Measurements from ENCODE around the gene TFAP2A.

TFAP2A gene

DNA sequence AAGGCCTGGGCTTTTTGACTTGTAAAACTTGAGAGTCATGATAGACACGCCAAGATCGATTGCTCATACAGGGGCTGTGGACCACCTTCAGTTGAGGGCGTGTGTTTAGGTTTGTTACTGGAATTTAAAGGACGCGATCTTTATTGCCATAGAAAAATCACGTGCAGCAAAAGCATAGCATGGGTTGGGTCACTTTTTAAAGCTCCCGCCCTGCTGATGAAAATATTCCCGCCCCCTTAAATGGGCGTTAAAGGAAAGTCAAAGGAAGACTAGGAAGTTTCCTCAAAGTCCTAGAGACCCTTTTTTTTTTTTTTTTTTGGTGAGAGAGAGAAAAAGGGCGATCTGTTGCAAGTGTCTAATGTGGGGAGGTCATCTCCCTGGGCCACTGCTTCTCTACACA is 23.1 kb downstream of the TFAP2A start:
- H3K4me3 ChIP-seq (ENCODE audit: low read length) = no peak overlapping the region
- TF ChIP-seq, protein P1, sequence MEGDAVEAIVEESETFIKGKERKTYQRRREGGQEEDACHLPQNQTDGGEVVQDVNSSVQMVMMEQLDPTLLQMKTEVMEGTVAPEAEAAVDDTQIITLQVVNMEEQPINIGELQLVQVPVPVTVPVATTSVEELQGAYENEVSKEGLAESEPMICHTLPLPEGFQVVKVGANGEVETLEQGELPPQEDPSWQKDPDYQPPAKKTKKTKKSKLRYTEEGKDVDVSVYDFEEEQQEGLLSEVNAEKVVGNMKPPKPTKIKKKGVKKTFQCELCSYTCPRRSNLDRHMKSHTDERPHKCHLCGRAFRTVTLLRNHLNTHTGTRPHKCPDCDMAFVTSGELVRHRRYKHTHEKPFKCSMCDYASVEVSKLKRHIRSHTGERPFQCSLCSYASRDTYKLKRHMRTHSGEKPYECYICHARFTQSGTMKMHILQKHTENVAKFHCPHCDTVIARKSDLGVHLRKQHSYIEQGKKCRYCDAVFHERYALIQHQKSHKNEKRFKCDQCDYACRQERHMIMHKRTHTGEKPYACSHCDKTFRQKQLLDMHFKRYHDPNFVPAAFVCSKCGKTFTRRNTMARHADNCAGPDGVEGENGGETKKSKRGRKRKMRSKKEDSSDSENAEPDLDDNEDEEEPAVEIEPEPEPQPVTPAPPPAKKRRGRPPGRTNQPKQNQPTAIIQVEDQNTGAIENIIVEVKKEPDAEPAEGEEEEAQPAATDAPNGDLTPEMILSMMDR (conservative IDR thresholded peaks at IDR 0.05; ENCODE audit: low read depth, low read length) = no peak
- no peak for DNase-seq (ENCODE audit: low read depth)

DNA sequence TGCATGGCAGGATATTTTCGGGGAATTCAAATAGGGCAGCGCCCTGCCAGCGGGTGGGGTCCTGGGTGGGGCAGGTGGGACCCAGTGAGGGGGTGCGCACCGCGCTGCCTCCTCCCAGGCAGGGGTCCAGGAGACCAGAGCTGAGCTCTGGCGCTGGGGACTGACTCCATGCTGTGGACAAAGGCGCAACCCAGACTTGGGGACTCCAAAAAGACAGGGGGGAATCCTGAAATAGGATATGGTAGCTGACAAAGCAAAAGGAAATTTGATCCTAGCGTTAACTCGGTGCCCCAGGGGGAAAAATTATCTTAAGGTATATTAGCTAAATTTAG is 23.6 kb downstream of the TFAP2A start:
- DNase-seq (ENCODE audit: low read depth) = no peak
- H3K4me3 ChIP-seq (ENCODE audit: low read length) = no peak overlapping the region
- TF ChIP-seq, protein P1 (conservative IDR thresholded peaks at IDR 0.05; ENCODE audit: low read depth, low read length) = no peak

DNA sequence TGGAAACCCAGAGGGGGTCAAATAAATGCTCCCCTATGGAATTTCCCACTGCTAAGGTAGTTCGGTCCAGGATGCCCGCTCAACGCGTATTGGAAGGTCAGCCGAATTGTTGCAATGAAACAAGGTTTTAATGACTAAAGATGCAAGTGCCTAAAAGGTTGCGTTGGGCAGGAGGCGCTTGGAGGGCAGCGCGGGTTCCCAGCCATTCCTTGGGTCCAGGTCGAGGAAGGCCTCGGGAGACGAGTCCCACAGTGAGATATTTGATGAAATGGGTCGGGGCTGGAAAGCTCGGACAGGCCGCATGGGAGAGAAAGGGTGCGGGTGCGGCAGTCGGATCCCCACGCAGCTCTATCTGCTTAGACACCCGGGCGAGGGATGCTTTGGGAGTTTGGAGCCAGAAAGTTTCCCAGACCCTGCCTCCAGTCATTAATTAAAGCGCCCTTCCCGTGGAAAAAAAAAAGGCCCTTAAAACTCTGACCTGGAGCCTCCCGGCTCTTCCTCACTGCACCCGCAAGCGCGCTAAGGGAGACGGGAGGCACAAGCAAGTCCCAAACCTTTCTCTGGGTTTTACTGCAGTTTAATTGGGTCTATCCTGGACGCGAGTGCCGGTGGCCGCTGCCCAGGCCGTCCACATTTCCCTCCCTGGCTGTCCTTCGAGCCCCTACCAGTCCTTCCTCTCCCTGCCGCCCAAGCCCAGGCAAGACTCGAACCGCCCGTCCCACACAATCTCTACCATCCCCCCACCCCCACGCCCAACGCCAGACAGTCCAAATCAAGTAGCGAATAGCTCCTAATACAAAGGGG is 24.2 kb downstream of the TFAP2A start:
- no peak overlapping the region for H3K4me3 ChIP-seq (ENCODE audit: low read length)
- no peak for DNase-seq (ENCODE audit: low read depth)
- TF ChIP-seq, protein P1 (conservative IDR thresholded peaks at IDR 0.05; ENCODE audit: low read depth, low read length) = no peak

DNA sequence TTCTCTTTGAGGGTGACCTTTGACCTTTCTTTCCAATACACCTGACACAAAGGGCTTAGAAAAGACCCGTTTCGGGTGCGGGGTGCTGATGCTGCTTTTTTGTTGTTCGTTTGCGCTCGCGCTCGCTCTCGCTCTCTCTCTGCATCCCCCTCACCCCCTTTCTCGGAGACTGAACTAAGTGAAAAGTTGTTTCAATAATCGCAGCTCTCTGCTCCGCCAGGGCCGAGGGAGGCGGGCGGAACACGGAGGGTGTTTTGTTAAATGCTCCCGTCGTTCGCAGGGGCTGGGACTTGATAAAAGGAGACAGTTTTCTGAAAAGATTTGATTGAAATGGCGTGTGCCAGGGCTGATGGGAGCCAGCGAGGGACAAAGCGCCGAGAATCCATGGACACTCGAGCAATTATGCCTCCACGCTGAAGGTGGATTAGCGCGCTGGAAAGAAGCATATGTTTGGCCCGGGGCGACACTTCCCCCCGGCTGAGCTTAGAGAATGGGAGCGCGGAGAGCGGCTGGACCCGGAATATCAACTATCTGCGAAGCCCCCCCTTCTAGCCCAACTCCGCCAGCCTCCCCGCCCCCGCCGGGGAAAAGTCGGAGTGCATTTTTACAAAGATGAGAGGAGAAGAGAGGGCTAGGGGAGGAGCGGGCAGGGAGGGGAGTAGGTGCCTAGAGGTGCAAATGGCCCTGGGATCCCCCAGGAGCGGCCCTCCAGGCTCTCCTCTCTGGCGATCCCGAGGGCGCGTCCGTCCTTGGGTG is 25.0 kb downstream of the TFAP2A start:
- TF ChIP-seq, protein P1 (conservative IDR thresholded peaks at IDR 0.05; ENCODE audit: low read depth, low read length) = no peak
- DNase-seq (ENCODE audit: low read depth) = no peak
- no peak overlapping the region for H3K4me3 ChIP-seq (ENCODE audit: low read length)

DNA sequence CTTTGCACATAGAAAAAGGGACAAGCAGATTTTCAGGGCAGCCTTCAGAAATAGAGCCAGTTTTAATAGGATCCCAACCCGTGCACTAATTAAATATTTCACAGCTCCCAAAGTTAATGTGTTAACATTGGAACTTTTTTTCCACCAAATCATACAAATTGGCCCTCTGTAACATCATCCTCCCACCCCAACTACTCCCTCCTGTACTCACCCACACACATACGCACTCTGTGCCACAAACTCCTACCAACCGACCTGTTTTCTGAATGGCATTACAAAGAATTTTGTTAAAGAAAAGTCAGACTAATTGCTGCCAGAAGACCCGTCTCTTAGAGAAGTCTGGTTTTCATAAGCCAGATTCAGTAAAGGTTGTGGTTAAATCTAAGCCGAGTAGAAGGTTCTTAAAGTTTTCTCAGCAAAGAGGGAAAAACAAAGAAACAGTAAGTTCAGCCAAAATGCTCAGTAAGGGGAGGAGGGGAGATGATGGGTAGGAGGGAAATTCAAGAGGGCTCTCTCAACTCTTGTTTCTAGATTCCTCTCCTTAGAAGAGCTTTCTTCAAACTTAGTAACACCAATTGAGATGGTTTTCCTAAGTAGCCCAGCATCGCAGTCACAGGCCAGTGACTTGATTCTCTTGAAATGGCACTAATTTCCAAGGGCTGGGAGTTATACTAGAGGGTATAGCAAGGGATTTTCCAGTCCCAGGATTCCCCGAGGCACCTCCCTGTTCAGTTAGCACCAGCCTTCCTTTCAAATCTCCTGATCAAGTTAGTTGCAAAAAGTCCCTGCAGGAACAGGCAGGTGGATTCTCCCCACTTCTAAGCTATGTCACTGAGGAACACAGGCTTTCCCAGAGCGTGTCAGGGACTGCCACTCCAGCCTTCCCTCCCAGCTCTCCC is 27.9 kb downstream of the TFAP2A start:
- no peak for DNase-seq (ENCODE audit: low read depth)
- TF ChIP-seq, protein P1 (conservative IDR thresholded peaks at IDR 0.05; ENCODE audit: low read depth, low read length) = no peak
- no peak overlapping the region for H3K4me3 ChIP-seq (ENCODE audit: low read length)

DNA sequence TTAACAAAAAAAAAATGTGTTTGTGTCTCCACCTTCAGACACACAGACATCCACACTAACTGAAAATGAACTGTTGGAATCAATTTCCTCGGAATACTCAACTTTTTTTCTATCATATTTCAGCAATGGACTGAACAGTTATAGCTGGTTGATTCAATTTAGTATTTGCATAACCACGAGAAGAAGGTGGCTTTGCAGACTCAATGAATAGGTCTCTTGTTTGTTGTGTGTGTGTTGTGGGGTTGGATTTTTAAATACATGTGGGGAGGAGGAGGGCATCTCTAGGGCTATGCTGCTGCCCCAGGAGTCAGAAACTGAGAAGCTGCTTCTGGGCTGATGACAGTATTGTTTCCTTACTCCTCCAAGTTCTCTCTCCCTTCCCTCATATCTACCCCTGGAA is 28.7 kb downstream of the TFAP2A start:
- TF ChIP-seq, protein P1 (conservative IDR thresholded peaks at IDR 0.05; ENCODE audit: low read depth, low read length) = no peak
- no peak for DNase-seq (ENCODE audit: low read depth)
- H3K4me3 ChIP-seq (ENCODE audit: low read length) = no peak overlapping the region
